ENCODE measurements around the gene ZDHHC3.
A peak's percentile ranks its signal among the peaks of the same experiment; 100 is the strongest.

ZDHHC3 gene

GRCh38 chr3:44965165-44965564, 10.8 kb downstream of the ZDHHC3 start:
- H3K4me3 ChIP-seq (ENCODE audit: low read length), result no peak overlapping the region
- no peak for DNase-seq (ENCODE audit: low read depth)
- TF ChIP-seq, protein P1, sequence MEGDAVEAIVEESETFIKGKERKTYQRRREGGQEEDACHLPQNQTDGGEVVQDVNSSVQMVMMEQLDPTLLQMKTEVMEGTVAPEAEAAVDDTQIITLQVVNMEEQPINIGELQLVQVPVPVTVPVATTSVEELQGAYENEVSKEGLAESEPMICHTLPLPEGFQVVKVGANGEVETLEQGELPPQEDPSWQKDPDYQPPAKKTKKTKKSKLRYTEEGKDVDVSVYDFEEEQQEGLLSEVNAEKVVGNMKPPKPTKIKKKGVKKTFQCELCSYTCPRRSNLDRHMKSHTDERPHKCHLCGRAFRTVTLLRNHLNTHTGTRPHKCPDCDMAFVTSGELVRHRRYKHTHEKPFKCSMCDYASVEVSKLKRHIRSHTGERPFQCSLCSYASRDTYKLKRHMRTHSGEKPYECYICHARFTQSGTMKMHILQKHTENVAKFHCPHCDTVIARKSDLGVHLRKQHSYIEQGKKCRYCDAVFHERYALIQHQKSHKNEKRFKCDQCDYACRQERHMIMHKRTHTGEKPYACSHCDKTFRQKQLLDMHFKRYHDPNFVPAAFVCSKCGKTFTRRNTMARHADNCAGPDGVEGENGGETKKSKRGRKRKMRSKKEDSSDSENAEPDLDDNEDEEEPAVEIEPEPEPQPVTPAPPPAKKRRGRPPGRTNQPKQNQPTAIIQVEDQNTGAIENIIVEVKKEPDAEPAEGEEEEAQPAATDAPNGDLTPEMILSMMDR (conservative IDR thresholded peaks at IDR 0.05; ENCODE audit: low read length), result no peak

DNA sequence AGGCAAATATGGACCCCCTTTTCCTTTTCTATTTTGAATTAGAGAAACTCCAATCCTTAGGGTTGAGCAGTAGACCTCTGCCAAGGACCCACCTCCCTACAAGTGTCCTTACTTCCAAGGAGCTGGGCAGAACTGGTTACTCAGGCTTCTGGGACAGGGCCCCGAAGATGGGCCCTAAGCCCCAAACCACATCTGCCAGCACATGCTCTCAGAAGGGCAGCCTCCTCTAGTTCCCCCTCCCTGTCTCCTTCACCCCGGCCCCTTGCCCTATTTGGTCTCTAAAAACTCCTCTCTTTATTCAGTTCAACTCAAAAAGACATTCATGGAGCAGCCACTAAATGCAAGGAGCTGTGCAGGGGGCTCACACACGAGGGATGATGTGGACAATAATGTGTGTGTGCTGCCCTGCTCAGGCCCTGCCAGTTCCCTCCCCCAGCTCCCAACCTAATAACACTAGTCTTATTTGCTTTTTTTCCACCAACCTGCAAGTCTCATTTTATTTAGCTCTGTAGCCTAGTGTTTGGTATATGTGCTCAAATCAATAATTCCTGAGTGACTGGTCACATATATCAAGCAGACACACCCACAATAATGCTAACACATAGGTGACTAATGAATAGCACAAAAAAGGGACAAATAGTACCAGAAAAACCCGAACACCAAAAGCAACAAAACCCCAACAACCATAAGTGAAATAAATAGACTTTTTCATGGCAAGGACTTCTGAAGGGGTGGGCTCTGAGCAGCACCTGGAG, 12.2 kb downstream of the ZDHHC3 start:
- TF ChIP-seq, protein P1 (conservative IDR thresholded peaks at IDR 0.05; ENCODE audit: low read length), result no peak
- H3K4me3 ChIP-seq (ENCODE audit: low read length), result no peak overlapping the region
- no peak for DNase-seq (ENCODE audit: low read depth)

DNA sequence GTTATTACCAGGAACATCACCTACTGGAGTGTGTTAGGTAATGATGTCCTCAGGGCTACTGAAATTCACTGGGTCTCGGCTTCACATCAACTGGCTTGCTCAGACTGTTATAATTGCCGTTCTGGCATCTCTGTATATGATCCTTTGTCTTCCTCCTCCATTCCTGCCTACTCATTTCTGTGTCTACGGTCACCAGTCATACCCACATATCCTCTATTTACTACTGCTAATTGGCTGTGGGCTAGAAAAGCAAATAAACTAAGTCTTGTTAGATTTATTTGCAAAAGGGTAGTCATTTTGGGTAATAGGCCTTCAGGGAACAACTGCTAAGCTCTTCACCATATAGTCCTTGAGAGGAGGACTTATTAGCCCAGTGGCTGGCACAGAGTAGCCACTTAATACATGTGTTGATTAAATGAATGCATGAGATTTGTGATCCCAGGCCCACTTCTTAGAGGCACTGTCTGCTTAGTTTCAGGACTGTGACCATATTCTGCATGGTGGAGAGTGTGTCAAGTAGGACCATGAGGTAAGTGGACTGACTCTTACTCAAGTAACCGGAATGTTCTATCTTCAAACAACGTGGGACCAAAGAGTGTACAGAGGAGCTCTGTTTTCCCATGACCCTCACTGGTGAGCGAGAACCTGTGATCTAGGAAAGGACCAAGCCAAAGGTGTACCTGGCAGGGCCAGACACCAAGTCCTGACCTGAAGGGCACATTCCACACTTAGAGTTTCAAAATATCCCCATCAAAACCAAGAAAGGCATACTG, 13.2 kb downstream of the ZDHHC3 start:
- no peak overlapping the region for H3K4me3 ChIP-seq (ENCODE audit: low read length)
- no peak for DNase-seq (ENCODE audit: low read depth)
- TF ChIP-seq, protein P1 (conservative IDR thresholded peaks at IDR 0.05; ENCODE audit: low read length), result no peak

- H3K4me3 ChIP-seq (ENCODE audit: low read length), result no peak overlapping the region
- DNase-seq (ENCODE audit: low read depth), result no peak
- TF ChIP-seq, protein P1 (conservative IDR thresholded peaks at IDR 0.05; ENCODE audit: low read length), result no peak
Observed at GRCh38 chr3:44961888-44962287, 14.1 kb downstream of the ZDHHC3 start.

- TF ChIP-seq, protein P1 (conservative IDR thresholded peaks at IDR 0.05; ENCODE audit: low read length), result no peak
- DNase-seq (ENCODE audit: low read depth), result peak; percentile 53
- H3K4me3 ChIP-seq (ENCODE audit: low read length), result no peak overlapping the region
Observed at GRCh38 chr3:44960387-44961026, 15.5 kb downstream of the ZDHHC3 start.

DNA sequence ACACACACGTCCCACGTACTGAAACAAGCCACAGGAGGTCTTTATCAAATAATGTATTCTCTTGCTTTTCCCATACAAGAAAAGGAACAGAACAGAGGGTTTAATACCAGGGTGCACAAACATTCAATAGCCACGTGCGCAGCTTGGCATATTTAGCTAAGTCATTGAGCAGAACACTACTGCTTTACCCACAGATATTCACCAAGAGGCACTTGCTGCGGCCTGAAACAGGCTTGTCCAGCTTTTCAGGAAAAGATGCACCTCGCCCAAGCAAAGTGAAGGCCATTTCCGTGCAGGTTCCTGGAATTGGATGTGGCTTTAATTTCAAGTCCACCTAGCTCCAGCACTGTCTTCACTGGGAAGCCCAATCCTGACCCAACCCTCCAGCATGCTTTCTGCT, 17.6 kb downstream of the ZDHHC3 start:
- H3K4me3 ChIP-seq (ENCODE audit: low read length), result no peak overlapping the region
- DNase-seq (ENCODE audit: low read depth), result no peak
- TF ChIP-seq, protein P1 (conservative IDR thresholded peaks at IDR 0.05; ENCODE audit: low read length), result no peak

All from AG10803 (cell line).